ENCODE measurements around the gene MTRFR.
"Not testable (repeated sequence)": the region's sequence is repeated elsewhere in the genome, so short reads cannot be mapped to it uniquely, and the experiment has no call there.

Gene MTRFR

DNA sequence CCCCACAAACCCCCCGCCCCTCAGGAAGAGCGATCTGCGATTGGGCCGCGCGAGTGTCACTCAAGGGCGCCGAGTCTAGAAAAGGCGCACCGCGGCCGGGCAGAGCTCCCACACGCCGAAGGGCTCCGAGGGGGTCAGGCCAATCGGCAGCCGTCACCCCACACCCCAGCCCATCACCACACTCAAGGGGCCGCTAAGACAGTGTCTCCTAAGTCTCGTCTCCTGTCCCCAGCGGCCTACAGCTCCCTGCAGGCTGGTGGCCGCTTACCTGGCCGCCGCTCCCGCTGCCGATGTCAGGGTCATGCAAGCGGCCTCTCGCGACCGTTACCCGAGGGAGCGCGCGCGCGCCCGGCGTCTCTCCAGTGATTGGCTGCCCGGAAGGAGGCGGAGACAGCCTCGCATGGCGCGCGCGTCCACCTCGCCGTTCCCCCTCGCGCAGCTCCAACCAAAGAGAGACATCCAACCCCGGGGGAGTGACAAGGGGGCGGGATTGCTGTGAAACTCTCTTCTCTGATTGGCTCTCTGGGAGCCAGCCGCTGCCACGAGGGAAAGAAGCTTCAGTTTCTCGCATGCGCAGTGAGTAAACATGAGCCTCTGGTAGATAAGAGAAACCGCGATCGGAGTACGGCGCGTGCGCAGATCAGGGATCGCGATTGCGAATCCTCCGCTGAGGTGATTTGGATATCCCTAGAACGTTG is at the start of gene MTRFR, which contains the start of gene MPHOSPH9:
Gene MTRFR (plus strand): TSS at position 630 of the 698 bp plus-strand sequence. CDS start 20,239 bp downstream, outside the sequence.
Gene MPHOSPH9 (minus strand): TSS at position 335 of the 698 bp plus-strand sequence. CDS start 2,777 bp downstream, outside the sequence.
- FAIRE-seq, result peak; percentile 99

- FAIRE-seq, result no peak
Observed at GRCh38 chr12:123187637-123188036, 45.6 kb upstream of the MTRFR start.

DNA sequence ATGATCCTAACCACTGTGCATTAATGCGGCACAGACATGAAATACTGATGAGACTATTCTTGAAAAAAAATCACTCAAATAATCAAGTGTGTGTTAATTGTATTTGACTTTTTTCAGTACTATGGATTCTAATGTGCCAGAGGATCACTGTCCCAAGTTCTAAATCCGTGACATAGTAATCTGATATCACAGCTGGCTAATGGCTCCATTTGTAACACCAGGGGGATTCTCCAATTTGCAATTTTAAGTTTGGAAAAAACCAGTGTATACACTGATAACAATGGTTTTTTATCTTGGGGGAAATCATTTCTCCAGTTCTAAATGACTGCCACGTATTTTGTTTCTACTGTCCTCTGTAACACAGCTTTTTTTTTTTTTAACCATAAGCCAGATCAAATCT is 33.3 kb upstream of the MTRFR start:
- FAIRE-seq, result no peak

DNA sequence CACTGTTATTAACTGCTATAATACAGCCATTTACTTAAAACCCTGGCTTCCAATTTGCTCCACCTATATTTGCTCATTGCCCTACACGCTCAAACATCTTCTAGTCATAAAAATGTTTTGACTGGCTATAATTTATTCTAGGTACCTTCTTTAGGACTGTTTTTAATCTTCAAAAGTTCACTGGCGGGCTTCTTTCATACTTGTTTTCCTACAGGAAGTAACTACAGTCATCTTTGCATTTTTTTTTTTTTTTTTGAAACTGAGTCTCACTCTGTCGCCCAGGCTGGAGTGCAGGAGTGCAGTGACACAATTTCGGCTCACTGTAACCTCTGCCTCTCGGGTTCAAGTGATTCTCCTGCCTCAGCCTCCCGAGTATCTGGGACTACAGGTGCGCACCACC is 32.8 kb upstream of the MTRFR start:
- FAIRE-seq, result no peak

GRCh38 chr12:123206794-123207193 is 26.4 kb upstream of the MTRFR start:
- FAIRE-seq, result peak; percentile 23

DNA sequence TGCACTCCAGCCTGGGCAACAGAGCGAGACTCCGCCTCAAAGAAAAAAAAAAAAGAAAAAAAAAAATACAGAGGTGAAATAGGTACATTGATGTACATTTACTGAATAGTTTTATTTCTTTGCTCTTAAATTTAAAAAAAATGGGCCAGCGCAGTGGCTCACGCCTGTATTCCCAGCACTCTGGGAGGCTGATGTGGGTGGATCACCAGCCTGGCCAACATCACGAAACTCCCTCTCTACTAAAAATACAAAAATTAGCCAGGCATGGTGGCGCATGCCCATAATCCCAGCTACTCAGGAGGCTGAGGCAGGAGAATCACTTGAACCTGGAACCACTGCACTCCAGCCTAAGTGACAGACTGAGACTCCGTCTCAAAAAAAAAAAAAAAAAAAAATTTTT is 25.4 kb upstream of the MTRFR start:
- not testable (repeated sequence) for FAIRE-seq

GRCh38 chr12:123223241-123223668 is 10.0 kb upstream of the MTRFR start:
- no peak for FAIRE-seq

GRCh38 chr12:123225443-123225842 is 7.8 kb upstream of the MTRFR start:
- FAIRE-seq, result no peak

- no peak for FAIRE-seq
Observed at GRCh38 chr12:123227581-123228258, 5.5 kb upstream of the MTRFR start.

DNA sequence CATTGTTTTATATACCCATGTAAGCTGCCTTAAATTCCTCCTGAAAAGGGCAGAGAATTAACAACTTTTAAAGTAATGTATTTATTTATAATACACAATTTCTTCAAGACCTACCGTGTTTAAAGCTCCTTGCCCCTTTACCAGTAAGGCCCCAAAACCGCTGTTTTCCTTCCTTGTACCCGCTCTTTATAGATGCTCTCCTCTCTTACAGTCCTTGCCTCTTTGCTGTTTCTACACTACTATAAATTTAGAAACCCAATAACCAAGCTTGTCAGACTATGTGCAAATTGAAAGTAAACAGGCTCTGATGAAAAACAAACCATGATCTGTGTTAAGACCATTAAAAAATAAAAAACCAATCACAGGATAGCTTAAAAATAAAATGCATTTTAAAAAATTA is 4.2 kb upstream of the MTRFR start:
- no peak for FAIRE-seq

GRCh38 chr12:123231931-123232330 is 1.3 kb upstream of the MTRFR start:
- FAIRE-seq, result no peak

- FAIRE-seq, result no peak
Observed at GRCh38 chr12:123232472-123232806, 797 bp upstream of the MTRFR start.

GRCh38 chr12:123233505-123234308 is 471 bp downstream of the MTRFR start:
- no peak for FAIRE-seq

DNA sequence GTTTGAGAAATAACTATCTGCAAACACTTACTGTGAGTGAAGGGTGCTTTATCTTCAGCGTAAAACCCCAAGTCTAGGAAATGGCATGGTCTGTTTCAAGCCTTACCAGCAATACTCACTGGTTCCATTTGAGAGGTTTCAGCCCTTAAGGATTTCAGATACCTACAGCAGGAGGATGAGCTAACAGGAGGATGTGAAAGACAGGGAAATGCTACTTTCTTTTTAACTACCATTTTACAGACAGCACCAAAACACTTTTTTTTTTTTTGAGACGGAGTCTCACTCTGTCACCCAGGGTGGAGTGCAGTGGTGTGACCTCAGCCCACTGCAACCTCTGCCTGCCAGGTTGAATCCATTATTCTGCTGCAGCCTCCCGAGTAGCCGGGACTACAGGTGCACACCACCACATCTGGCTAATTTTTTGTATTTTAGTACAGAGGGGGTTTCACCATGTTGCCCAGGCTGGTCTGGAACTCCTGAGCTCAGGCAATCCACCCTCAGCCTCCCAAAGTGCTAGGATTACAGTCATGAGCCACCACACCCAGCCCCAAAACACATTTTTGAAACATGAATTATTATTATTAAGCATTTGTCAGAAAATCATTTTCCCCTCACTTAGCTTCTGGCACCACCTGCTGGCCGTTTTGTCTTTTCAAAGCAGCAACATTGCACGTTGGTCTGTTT is 4.6 kb downstream of the MTRFR start:
- no peak for FAIRE-seq

GRCh38 chr12:123238330-123238682 is 5.1 kb downstream of the MTRFR start:
- FAIRE-seq, result peak; percentile 57

DNA sequence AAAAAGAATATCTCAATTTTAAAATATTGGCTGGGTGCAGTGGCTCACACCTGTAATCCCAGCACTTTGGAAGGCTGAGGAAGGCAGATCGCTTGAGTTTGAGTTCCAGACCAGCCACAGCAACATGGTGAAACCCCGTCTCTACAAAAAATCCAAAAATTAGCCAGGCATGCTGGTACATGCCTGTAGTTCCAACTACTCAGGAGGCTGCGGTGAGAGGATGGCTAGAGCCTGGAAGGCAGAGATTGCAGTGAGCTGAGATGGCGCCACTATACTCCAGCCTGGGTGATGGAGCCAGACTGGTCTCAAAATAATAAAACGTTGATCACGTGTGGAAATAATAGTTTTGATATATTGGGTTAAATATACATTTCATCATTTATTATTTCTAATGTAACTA is 5.7 kb downstream of the MTRFR start:
- no peak for FAIRE-seq

DNA sequence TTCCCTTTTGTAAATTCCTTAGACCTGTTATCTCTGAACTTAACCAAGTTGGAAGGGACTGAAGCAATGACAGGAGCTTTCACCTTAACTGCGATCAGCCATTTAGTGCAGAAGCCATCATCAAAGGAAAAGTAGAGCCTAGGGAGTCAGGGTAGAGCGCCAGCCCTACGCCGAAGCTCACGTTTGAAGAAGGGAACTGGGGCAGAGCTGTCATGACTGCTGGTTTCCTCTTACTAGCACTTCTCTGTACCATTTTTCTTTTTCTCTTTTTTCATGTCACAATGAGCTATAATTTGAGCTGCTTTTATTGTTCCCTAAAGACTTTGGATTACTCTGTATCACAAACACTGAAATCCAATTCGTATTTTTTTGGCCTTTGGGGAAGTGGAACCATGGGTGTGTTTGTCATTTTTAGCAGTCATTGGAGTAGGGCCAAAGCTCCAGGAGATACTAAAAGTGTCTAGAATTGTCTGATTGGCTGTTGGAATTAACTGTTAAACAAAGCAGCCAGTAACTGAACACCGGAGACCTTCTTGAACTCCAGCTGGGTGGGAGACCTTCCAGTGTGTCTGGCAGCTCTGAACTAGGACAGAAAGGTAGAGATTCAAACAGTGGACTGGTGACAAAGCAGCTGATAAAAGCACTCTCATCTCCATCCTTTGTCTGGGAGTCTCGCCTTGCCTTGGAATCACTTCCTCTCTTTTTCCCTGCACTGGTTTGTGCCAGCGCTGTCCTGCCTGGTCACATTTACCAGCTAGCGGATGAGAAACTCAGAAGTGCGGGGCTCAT is 9.1 kb downstream of the MTRFR start:
- FAIRE-seq, result no peak

DNA sequence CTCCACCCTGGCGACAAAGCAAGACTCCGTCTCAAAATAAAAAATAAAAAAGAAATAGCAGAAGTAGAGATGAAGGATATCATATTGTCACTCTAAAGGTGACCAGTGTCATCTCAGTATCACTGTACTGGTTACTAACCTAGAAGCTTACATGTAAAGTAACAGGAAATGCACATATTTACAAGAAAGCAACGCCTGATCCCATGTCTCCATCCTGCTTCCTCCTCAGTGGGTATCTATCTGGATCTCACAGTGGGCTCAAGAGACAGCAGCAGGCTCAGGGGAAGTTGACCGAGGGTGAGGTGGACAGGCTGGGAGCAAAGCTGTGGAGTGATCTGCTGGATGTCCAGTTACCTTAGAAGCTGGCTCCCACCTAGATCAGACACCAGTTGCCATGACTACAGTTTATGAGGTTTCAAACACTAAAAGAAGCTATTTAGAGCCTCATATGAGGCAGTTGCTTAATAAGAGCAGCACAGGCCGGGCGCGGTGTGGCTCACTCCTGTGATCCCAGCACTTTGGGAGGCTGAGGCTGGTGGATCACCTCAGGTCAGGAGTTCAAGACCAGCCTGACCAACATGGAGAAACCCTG is 10.5 kb downstream of the MTRFR start:
- FAIRE-seq, result no peak

DNA sequence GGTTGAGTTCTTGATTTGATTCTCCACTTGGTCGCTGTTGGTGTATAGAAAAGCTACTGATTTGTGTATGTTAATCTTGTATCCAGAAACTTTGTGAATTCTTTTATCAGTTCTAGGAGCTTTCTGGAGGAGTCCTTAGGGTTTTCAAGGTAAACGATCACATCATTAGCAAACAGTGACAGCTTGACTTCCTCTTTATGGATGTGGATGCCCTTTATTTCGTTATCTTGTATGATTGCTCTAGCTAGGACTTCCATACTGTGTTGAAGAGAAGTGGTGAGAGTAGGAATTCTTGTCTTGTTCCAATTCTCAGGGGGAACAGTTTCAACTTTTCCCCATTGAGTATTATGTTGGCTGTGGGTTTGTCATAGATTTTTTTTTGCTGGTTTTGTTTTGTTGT is 12.4 kb downstream of the MTRFR start:
- no peak for FAIRE-seq

DNA sequence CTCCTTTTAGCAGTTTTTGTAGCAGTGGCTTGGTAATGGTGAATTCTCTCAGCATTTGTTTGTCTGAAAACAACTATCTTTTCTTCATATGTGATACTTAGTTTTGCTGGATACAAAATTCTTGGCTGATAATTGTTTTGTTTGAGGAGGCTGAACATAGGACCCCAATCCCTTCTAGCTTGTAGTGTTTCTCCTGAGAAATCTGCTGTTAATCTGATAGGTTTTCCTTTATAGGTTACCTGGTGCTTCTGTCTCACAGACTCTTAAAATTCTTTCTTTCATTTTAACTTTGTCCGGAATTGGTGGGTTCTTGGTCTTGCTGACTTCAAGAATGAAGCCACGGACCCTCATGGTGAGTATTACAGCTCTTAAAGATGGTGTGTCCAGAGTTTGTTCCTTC is 14.9 kb downstream of the MTRFR start:
- not testable (repeated sequence) for FAIRE-seq

DNA sequence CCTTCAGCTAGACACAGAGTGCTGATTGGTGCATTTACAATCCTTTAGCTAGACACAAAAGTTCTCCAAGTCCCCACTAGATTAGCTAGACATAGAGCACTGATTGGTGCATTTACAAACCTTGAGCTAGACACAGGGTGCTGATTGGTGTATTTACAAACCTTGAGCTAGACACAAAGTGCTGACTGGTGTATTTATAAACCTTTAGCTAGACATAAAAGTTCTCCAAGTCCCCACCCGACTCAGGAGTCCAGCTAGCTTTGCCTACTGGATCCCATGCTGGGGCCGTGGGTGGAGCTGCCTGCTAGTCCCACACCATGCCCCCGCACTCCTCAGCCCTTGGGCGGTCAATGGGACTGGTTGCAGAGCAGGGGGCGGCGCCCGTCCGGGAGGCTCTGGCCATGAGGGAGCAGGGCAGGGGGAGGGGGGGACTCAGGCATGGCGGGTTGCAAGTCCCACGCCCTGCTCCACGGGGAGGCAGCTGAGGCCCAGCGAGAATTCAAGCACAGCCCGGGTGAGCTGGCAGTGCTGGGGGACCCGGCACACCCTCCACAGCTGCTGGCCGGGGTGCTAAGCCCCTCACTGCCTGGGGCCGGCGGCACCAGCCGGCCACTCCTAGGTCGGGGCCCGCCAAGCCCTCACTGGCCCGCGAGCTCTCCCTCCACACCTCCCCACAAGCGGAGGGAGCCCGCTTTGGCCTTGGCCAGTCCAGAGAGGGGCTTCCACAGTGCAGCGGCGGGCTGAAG is 15.9 kb downstream of the MTRFR start:
- not testable (repeated sequence) for FAIRE-seq
